Germinal center (tissue), 1 donor: ENCODE measurements around the gene MSI2.

ENCODE experiments used
- DNase-seq: peaks from one replicate; pipeline ENCODE4 v3.0.0; 2012; ENCODE audit warnings: mixed read lengths, low spot score

The MSI2 gene

DNA sequence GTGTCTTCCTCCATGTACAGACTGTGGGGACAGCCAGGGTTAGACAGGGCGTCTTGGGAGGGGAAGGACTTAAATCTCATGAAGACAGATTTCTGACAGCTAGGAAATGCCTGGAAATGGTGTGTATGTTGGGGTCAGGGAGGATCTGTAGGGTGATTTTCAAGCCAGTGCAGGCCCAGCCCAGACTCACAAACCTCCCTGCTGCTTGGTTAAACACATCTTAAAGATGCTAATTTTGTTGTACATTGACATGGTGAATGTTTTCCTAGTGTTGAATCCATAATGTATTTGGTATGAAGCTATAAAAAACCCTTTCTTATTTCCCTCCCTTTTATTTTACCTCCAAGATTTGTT lies 250.4 kb downstream of the MSI2 start:
- no peak for DNase-seq

DNA sequence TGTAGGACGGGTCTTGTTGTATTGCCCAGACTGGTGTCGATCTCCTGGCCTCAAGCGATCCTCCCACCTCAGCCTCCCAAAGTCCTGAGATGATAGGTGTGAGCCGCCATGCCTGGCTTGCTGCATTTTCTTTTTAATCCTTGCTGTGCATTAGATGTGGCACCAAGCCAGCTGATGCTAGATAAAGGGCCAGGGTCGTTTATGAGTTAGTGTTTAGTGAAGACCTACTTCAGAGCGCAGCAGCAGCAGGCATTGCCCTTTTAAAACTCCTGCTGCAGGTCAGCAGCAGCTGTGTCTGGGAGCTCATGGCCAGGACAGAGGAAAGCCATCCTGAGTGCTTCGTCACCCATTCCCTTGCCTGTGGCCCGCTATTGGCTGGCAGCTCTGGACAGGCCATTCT lies 251.5 kb downstream of the MSI2 start:
- no peak for DNase-seq

DNA sequence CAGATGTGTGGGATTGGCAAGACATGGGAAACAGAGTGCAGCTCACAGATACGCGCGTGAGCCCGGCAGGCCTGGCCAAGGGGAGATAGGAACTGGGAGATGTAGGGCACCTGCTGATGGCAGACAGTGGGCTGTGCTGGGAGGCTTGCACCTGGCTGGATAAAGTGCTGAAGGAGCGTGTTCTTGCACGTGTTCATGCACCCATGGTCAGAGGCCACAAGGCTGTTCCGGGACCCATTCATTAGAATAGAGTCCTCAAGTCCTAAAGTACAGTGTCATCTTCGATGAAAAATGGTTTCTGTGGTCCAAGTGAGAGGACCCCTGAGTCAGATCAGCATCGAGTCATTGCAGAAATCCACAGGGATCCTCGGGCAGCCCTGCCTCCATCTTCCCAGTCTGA lies 252.3 kb downstream of the MSI2 start:
- DNase-seq, result no peak

DNA sequence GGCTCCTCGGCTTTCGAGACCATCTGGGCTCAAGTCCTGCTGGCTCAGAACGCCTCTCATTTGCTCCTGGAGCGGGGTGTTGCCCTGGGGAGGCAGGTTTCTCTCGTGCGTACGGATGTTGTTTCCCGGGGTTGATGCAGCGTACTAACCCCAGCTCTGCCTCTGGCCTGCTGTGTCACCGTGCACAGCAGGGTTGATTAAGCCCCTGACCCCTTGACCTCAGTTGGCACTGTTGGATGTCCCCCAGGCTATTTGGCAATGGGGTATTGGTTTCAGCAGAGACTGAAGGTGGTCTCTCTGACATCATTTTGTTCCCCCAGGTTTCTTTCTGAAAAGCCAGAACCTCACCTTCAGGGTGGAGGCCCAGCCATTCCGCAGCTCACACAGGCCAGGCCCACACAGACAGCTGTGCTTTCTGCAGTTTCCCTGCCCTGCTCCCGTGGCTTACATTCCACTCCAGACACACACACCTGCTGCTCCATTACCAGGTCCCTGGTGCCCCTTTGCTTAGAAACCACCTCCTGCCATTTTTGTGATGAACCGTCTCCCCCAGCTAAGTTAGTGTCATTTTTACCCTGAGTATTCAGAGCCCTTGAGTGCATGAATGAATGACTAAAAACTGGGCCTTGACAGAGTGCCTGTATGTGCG lies 255.3 kb downstream of the MSI2 start:
- no peak for DNase-seq

DNA sequence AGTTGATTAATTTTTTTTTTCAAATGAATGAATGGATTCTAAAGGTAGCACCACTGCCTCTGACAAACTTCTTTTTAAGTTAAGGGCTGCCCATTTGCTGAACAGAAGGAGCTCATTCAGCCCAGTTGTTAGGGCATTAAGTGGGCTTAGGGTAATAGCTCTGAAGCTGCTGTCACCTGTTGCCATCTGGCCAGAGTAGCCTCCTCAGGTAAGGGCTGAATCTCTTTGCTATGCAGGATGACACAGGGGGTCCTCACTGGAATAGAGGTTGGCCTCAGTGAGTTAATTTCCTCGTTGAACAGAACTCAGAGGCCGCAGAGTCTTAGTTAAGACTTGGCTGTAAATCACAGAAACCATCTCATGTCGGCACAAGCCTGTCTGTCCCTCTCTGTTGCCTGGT lies 255.9 kb downstream of the MSI2 start:
- no peak for DNase-seq

DNA sequence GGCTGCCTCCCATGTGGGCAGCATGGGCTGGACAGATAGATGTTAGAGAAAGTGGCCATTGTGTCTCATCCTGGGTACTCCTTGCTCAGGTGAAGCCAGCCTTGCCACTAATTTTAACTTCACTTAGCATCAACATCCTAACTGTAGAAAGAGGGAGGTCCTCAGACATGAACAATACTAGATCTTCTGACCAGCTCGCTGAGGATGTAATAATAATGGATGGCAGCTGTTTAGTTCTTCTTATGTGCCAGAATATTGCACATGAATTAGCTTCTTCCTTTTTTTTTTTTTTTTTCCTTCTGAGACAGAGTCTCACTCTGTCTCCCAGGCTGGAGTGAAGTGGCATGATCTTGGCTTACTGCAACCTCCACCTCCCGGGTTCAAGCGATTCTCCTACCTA lies 256.4 kb downstream of the MSI2 start:
- no peak for DNase-seq

DNA sequence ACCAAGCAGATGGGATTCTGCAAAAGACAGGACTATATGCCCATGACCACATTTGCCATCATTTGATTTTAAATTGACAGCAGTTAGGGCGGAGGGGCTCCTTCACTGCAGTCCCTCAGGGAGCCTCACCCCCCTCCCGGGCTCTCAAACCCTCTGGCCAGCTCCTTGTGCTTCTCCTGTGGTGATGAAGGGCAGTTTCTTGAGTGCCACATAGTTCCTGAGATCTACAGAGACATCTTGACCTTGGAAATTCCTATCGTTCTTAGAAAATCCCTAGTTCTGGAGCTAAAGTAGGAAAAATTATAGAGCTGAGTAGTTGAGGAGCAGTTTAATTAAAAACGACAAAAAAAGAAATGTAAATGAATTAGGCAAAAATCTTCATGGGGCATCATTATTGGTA lies 257.2 kb downstream of the MSI2 start:
- no peak for DNase-seq

DNA sequence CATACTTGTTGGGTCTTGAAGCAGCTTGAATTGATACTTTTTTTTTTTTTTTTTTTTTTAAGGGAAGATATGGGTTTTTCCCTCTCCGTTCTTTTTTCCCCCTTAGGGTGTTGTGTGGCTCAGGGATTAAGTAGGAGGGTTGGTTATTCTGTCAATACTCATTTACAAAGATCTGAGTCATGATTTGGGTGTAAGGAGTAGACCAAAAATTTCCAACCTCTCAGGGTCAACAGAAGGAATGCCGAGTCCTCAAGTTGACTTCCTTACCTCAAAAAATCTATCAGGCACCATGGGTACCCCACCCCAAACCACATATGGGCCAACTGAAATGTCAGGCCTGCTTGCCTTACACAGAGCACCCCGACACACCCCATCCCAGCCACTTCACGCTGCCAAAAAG lies 258.3 kb downstream of the MSI2 start:
- DNase-seq, result no peak

DNA sequence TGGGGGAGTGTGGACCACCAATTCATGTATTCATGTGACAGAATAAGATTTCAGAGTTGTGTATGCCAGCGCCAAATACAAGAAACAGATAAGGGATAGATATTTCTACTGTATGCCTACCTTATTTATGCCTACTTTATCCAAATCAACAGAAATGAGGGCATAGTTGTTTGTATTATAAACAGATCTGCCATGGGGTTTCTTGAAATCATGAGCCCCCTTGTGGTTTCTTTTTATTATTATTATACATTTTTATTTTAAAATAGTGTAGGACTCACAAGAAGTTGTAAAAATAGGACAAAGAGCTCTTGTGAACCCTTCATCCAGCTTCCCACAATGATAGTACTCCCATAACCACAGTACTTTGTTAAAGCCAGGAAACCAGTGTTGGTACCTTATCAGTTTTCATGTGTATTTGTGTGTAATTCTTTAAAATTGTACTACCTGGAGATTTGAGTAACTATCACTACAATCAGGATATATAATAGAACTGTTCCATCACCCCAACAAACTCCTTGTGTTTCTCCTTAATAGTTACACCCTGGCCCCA lies 259.4 kb downstream of the MSI2 start:
- DNase-seq, result peak; percentile 24

DNA sequence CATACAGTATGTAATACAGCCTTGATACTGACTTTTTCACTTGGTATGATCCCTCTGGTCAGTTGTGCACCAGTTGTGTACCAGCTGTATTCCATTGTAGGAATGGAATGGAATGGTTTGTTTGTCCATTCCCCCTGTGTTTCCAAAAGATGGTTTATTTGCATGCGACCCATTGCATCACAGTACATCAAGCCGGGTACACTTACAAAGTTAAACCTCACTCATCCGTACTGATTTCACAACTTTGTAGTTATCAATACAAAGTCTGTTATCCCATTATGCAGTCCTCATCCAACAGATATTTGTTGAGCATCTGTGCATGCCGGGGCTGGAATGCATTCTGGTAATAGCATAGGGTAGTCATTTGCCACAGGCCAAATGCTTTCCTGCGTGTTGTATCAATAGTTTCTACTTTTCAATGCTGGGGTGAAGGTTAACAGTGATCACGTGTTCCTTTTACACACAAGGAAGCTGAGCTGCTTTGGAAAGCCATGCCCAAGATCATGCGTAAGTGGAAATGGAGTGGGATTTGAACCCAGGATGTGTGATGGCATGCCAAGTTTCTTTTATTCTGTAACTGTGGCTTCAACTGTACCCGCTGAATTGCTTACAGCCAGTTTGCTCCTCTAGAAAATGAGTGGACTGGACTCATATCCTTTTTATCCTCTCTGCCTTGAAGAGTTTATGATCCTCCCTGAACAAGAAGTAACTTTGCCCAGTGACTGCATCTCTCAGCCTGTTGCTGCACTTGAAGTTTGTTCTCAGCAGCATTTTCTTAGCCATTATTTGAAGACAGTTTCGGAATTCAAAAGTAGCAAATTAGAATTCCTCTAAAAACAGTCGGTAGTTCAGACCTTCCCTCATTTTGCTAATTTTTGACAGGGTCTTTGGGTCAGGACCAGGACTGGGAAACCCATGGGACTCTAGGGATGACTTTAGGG lies 260.2 kb downstream of the MSI2 start:
- no peak for DNase-seq

DNA sequence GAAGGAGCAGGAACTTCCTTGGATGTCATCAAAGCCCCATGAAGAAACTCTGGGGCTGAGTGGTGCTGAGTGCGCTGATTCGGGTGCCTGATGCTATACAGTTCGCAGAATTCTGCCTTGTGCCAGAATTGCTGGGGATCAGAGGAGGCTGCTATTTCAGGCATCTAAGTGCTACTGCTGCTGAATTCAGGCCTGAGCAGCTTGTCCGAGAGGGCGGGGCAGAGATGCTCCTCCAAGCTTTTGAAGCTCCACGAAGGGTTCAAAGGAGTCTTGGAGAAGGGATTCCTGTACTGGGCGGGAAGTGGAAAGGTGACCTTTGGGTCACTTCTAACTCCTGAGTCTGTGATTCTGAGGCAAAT lies 260.9 kb downstream of the MSI2 start:
- DNase-seq, result no peak

DNA sequence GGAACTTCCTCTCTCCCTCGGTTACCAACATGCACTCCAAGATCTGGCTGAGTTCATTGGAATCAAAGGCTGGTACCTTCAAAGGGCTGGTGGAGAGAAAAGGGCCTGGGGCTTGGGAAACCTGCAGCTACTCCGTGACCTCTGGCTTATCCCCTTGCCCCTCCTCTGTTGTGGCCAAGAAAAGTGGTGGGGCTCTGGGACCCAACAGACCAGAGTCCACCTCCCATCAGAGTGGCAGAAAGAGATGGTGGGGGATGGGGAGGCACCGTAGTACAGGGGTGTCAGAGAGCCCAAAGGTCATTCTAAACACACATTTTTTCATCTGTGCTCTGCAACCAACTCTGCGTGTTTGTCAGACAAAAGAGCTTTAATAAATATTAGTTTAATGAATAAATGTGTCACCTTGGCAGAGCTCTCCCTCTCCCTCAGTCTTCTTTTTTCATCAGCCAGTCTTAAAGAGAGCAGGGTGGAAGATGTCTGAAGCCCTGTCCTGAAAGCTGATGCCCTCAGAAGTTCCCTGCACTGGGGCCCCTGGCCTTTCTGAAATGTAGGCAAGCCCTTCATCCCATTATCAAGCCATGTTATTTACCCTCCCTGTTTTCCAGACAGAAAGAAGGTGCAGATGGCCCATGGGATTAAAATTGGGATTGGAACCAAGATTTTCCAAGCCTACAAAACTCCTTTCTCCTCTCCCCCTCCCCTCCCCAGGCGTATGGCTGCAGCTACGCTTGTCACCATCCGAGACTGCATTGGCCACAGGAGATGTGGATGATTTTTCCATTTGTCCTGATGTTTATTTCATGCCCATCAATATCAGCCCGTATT lies 261.5 kb downstream of the MSI2 start:
- DNase-seq, result no peak

DNA sequence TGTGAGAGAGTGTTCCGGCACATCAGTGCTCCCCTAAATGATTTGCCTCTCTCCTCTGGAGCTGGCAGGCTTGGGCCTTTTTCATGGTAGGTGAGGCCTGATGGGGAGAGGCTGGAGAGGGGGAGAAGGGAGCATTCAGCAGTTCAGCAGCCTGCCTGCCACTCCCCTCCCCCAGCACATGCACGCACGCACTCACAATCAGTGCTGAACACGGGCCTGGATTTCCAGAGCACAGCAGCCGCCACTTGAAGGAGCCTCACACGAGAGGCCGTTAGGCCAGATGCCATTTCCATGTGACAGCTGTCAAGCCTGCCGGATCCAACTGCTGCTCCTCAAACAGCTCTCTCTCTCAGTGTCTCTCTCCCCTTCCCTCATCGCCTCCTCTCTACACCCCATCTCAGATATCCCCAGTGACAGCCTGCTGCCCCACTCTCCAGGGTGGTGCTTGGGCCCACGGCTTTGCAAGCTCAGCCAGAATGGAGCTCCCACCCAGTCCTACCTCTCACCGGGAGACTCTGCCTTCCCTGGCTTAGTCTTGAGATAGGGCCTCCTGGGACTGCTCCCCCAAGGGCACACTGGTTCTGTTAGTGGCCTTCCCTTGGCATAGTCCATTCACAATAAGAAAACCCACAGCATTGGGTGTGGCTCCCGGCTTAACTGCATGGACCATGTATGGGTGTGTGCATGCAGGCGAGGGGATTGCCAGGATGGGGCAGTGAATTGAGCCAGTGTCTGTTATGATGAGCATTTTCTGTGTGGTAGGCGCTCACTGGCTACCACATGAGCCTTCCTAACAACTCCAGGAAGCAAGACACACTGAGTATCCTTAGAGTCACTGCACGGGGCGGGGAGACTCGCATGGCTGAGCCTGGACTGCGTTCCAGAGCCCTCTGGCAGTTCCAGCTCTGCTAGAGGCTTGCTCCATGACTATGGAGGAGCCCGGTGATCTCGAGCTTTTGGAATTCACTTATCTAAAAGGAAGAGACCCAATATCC lies 262.6 kb downstream of the MSI2 start:
- DNase-seq, result no peak

DNA sequence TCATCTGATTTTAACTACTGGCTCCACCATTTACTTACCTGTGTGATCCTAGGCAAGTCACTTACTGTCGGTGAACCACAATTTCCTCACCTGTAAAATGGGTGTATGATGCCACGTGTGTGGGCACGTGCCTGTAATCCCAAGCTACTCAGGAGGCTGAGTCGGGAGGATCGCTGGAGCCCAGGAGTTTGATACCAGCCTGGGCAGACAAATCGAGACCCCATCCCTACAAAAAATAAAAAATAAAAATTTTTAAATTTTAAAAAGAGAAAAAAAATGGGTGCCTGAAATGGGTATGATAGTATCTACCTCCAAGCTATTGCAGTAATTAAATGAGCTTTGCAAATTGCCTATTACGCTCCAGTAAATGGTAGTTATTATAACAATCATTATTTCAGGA lies 263.5 kb downstream of the MSI2 start:
- DNase-seq, result no peak

DNA sequence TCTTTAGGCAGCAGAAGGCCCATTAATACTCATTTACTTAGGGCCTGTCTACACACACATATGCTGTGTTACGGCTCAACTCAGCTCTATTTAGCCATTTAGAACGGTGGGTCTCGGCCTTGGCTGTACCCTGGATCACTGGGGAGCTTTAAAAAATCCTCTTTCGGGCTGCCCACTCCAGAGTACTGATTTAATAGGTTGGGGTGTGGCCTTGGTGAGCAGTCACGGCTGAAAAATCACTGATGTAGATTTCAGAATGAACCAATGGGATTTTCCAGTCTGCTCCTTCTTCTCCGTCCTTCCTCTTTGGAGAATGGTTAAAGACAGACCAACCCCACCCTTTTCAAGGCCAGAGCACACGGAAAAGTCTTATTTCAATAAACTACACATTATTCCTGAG lies 265.3 kb downstream of the MSI2 start:
- no peak for DNase-seq

DNA sequence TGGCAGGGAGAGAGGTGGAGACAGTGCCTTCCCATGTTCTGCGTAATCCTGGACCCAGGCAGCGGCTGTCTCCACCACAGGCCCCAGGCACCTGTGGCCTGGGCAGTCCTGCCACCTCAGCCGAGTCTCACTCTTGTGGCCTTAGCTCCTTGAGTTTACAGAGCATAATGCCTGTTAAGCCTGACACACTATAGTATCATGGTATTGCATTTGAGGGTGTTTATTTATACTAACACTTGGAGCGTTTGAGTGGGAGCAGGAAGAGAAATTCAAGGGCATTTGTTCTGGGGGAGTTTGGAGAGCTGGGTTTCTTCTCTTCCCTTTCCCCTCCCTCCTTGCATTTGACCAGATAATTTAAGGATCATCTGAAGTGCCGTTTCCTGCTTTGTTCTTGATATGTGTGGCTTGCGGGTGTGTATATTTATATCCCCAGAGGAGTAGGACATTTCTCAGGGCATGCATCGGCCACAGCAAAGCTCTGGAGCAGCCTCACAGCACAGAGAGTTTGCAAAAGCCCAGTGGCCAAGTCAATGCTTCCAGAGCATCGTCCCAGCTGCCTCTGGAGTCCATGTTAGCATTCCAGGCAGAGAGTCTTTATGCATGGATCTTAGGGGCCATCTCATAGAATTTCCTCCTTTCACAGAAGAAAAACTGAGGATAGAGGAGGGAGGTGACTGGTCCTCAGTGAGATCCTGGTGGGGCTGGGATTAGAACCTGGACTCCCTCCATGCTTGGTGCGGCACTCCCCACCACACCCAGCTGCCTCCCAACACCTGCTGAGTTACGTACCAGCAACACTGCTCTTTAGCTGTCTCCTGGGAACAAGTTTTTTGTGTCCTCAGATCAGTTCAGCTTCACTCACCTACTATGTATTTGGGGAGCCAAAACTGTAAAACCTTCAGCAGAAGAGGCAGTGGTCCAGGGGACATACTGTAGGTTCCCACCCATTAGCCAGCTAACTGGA lies 266.0 kb downstream of the MSI2 start:
- DNase-seq, result no peak

DNA sequence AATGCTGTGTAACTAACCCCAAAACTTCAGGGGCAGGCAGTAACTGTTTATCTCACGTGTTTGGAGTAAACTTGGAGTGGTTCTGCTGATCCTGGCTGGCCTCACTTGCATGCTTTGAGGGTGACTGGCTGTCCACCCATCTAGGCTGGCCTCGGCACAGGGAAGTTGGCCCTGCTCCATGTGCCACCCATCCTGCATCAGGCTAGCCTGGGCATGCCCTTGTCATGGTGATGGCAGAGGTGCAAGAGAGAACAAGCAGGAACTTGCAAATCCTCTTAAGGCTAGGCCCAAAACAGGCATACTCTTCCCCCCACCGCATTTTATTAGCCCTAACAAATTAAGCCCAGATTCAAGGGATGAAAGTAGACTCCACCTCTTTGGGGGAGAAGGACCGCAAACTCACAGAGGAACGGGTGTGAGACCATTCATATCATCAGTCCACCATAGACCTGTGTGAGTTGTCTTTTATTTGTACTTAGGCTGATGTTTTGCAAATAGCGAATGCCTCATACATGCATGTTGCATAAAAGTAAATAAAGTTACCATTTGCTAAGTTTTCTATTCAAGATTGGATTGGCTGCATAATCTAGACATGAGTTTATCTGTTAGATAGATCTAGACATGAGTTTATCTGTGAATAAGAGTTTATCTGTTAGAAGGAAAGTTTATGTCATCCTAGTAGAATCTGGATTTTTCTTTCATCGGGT lies 267.8 kb downstream of the MSI2 start:
- no peak for DNase-seq

DNA sequence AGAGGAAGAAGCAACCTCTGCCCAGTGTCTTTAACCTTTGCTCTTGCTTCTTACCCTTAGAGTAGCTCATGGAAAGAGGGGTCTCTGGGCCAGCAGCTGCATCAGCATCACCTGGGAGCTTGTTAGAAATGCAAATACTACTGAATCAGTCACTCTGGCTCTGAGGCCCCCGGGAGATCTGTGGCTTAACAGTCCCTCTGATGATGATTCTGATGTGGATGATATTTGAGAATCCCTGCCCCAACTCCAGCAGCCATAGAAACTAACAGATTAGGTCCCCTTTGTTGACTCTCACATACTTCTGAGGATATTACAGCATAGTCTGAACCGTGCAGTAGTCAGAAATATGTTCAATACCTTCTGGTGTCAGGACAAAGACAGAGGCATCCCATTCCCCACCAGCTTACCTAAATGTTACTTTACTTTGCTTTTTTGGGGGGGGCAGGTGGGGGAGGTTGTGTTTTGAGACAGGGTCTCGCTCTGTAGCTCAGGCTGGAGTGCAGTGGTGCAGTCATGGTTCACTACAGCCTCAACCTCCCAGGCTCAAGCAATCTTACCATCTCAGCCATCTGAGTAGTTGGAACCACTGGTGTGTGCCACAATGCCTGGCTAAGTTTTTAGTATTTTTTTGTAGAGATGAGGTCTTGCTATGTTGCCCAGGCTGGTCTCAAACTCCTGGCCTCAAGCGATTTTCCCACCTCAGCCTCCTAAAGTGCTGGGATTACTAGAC lies 268.7 kb downstream of the MSI2 start:
- DNase-seq, result peak; percentile 22
